GM19452 (cell line): ENCODE data around the gene MYO1E.
A peak's percentile ranks its signal among the peaks of the same experiment; 100 is the strongest.

Experiments
- ATAC-seq: cut with Tn5 transposase; IDR thresholded peaks from one replicate; pipeline ENCODE4 v1.9.1; 2021; ENCODE audit not compliant: unreplicated experiment

MYO1E gene

GRCh38 chr15:59237924-59238331 lies 134.7 kb downstream of the MYO1E start:
- peak; percentile 58 for ATAC-seq

GRCh38 chr15:59237119-59237855 lies 135.4 kb downstream of the MYO1E start:
- peak; percentile 65 for ATAC-seq

DNA sequence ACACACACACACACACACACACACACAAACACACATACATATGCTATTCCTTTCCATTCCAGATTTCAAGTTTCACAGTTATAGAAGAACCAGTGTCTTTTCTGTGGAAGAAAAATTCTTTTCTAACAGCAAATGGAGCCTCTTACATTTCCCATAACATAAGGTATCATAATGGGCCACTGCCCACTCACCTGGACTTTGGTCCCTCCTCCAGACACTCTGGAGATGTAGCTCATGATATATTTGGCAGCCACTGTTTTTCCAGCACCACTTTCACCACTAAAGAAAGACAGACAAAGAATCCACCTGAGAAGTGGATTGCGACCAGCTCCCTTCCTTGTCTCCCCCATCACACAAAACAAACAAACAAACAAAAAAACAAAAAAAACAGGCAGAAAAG lies 136.3 kb downstream of the MYO1E start:
- ATAC-seq: no peak

- ATAC-seq: no peak
Observed at GRCh38 chr15:59232476-59232875, 140.2 kb downstream of the MYO1E start.

GRCh38 chr15:59230531-59231055 lies 142.1 kb downstream of the MYO1E start:
- ATAC-seq: no peak

- ATAC-seq: no peak
Observed at GRCh38 chr15:59229453-59229852, 143.2 kb downstream of the MYO1E start.

- no peak for ATAC-seq
Observed at GRCh38 chr15:59229015-59229414, 143.7 kb downstream of the MYO1E start.

- ATAC-seq: no peak
Observed at GRCh38 chr15:59227021-59227420, 145.7 kb downstream of the MYO1E start.

DNA sequence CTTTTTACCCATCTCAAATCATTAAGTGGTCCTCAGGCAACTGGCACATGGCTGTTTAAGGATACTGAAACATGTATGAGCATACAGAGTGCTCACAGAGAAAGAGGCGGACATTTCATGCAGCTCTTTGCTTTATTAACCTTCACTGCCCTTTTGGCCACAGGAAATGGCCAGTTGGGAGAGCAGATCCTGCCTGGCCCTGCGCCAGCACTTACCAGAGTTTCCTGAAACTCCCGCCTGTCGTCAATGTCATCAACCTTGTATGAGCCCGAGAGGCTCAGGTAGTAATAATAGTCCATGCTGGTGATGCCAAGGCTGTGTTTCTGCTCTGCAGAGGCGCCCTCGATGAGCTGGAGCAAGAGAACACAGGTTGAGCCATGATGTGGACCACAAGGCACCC lies 148.2 kb downstream of the MYO1E start:
- ATAC-seq: no peak

- no peak for ATAC-seq
Observed at GRCh38 chr15:59223736-59224135, 148.9 kb downstream of the MYO1E start.

DNA sequence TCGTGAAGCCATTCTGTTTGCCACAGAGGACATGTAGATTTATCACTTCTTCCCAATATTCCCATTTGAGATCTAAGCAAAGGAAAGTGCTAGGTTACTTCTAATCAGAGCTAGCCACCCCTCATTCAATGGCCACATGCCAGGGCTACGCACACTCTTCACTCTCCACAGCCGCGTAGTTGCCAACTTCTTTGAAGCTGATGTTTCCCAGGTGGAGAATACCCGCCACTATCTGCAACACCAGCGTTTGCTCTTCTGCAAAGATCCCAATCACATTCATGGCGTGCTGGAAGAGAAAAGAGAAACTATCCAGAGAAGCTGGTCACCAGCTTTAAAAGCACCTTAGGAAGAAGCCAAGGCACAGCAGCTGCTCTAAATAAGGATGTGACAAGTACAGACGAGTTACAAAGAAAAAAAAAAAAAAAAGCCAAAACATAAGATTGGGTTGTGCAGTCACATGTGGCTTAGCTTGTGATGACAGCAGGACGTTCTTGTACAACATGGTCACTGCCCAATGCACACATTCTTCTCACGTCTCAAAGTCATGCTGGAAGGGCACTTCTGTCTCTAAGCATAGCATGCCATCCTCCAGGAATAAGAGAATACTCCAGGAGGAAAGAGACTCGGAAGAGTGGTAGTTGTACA lies 149.6 kb downstream of the MYO1E start:
- no peak for ATAC-seq

DNA sequence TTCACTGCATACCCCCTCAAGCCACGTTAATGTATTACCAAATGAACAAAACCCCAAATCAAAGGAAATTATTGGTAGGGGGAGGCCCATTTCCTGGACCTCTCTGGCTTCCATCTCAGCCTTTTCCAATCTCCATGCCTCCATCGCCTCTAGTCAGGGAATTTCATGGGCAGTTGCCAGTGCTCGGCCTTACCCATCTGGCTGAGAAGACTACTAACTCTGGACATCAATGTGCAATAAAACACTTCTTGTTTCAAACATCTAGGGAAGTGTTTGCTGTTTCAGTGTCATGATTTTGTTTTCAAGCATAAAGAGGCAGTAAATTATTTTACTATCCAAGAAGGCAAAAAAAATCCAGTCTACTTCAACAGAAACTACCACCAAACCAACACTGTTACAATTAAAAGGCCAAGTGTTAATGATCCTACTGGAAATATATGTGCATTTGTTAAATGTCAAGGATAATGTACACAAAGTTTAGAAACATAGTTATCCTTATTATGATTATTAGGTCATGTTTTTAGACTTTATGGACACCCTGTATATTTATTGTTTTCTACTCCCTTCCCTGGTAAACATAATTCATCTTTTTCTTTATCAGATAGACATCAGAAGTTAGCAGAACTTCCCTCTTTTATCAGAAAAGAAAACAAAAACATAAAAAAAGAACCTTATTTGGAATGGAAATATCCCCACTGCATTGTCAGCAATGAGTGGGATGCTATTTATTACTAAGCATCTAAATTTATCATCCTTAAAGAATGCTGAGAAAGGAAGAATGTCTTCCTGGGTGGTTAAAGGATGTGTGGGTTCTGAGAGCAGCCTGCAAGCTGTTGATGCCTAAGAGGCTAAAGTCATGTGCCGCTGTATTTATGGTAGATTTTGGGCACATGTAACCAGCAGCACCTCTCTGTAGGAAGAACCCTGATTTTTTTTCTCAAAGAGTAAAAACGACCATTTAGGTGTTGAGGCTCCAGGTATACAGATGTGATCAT lies 150.9 kb downstream of the MYO1E start:
- no peak for ATAC-seq

DNA sequence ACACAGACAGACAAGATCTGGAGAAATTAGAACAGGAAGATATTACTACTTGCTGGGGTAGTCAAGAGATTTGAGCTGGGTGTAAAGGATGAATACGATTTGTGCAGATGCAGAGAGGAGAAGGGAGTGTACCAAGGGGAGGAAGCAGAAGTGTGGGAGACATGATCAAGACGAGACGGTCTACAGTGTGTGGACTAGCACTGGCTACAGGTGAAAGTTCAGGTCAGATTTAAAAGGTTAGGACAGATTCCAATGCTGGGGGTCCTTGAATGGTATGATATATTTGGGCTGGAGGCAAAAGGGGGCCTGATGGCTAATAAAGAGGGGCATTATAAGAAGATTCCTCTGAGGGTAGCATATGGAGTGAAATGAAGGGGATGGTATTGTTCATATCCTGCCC lies 154.0 kb downstream of the MYO1E start:
- ATAC-seq: no peak

- no peak for ATAC-seq
Observed at GRCh38 chr15:59217876-59218498, 154.7 kb downstream of the MYO1E start.

GRCh38 chr15:59216911-59217310 lies 155.8 kb downstream of the MYO1E start:
- ATAC-seq: no peak

GRCh38 chr15:59210186-59210585 lies 162.5 kb downstream of the MYO1E start:
- ATAC-seq: no peak

DNA sequence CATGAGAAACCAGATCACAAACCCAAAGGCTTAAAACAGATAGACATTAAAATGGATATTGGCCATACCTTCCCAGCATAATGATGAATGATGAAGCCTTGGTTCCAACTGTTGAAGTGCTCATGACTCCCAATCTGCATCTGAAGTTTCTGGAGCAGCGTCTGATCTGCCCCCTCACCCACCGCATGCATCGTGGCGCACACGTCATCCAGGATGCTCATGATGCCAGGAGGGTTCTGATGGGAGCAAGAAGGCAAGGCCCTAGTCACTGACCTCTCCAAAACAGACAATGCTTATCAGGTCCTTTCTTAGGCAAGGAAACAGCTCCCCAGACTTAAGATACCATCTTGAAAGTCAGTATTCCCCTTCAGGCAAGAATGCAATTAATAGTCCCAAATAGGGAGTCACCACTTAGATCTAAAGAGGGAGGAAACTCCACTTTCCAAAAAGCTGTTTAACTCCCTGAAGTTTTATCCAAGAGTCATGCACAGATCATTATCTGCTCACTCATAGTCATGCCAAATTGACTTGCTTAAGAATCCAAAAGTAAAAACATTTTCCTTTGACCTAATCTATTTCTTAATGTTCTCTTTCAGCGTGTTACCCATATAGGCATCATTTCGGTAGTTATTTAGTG lies 163.9 kb downstream of the MYO1E start:
- ATAC-seq: no peak

DNA sequence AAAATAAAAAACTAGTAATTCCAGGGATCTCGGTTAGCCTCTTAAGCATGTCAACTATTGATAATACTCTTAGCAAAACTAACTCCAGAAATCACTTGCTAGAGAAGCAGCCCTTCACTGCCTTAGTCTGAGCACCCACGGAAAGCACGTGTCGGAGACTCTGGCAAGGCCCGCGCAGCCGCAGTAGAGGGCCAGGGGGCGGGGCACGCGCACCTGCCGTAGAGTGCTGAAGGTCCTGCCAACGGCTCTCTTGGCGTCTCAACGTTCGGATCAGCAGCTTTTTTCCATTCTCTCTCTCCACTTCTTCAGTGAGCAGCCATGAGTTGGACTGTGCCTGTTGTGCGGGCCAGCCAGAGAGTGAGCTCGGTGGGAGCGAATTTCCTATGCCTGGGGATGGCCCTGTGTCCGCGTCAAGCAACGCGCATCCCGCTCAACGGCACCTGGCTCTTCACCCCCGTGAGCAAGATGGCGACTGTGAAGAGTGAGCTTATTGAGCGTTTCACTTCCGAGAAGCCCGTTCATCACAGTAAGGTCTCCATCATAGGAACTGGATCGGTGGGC lies 166.0 kb downstream of the MYO1E start, which contains the start of gene LDHAL6B:
LDHAL6B (plus strand) TSS at position 221 of the 561 bp plus-strand sequence; CDS start at position 319, 98 bp downstream.
- no peak for ATAC-seq

- no peak for ATAC-seq
Observed at GRCh38 chr15:59205839-59206622, 166.6 kb downstream of the MYO1E start.
